SK-N-SH (cell line): ENCODE data around the gene KLC1. TPM values are rescaled to one million over a fixed set of nuclear protein-coding genes. Genes with fewer than 3 reads are reported as not detected.

ENCODE experiments used
- CTCF ChIA-PET: fragments of 300-600, 350-600 bp; formaldehyde crosslinking; extraction: SDS; loops from one replicate; lab custom pipeline; 2021; lab: Yijun Ruan, JAX
- POLR2A ChIA-PET: fragments of 350-600 bp; sonication (Branson Sonifier 250); formaldehyde crosslinking; extraction: SDS; loops from one replicate; lab custom pipeline; 2020; ENCODE audit warnings: antibody characterized with exemption, inconsistent platforms; lab: Yijun Ruan, JAX
- DNase-seq: peaks from one replicate; pipeline ENCODE4 v3.0.0; 2012
- H2AFZ ChIP-seq: fragments of 200-600 bp; sonication (generic); 2 replicates; pipeline ENCODE4 v1.8.1; 2016; ENCODE audit warnings: antibody characterized with exemption, mild to moderate bottlenecking, low read depth
- H3F3A ChIP-seq: fragments of 200-600 bp; sonication (generic); replicated peaks from 2 replicates; pipeline ENCODE3; 2016; ENCODE audit warnings: antibody characterized with exemption, mild to moderate bottlenecking; ENCODE audit not compliant: insufficient read depth
- H3K27ac ChIP-seq, 2 experiments: fragments of 200-500 bp in 1 of 2; fragments of 200-600 bp in 1 of 2; sonication (Bioruptor generic) in 1 of 2; sonication (generic), shearing (Covaris generic) in 1 of 2; 2 replicates each; pipeline versions ENCODE4 v1.5.1 to v1.6.1; 2014 to 2016; ENCODE audit warnings: low read depth in 2 of 2, inconsistent platforms in 1 of 2, low read length in 1 of 2, mild to moderate bottlenecking in 1 of 2, mixed read lengths in 1 of 2
- H3K27me3 ChIP-seq: fragments of 200-600 bp; sonication (generic), shearing (Covaris generic); 2 replicates; pipeline ENCODE4 v1.6.1; 2016; ENCODE audit warnings: mixed run types; ENCODE audit not compliant: insufficient read depth
- H3K36me3 ChIP-seq, 2 experiments: fragments of 200-500 bp in 1 of 2; fragments of 200-600 bp in 1 of 2; sonication (Bioruptor generic) in 1 of 2; sonication (generic) in 1 of 2; replicated peaks in 1 of 2; 2 replicates each; pipeline versions ENCODE3 to v1.5.1; 2014 to 2016; ENCODE audit warnings: low read length in 1 of 2, mild to moderate bottlenecking in 1 of 2; ENCODE audit not compliant: insufficient read depth in 2 of 2, control insufficient read depth in 1 of 2
- H3K4me1 ChIP-seq, 2 experiments: fragments of 200-500 bp in 1 of 2; fragments of 200-600 bp in 1 of 2; sonication (Bioruptor generic) in 1 of 2; sonication (generic), shearing (Covaris generic) in 1 of 2; 2 replicates each; pipeline versions ENCODE4 v1.5.1 to v1.6.1; 2014 to 2016; ENCODE audit warnings: low read depth in 1 of 2, low read length in 1 of 2, mixed run types in 1 of 2; ENCODE audit not compliant: insufficient read depth in 2 of 2, control insufficient read depth in 1 of 2
- H3K4me2 ChIP-seq: fragments of 200-600 bp; sonication (generic), shearing (Covaris generic); 2 replicates; pipeline ENCODE4 v1.6.1; 2017; ENCODE audit warnings: mixed run types
- H3K4me3 ChIP-seq, 2 experiments: fragments of 200-500 bp in 1 of 2; fragments of 200-600 bp in 1 of 2; sonication (Bioruptor generic) in 1 of 2; sonication (generic), shearing (Covaris generic) in 1 of 2; 2 replicates each; pipeline versions ENCODE4 v1.5.1 to v1.8.1; 2014 to 2016; ENCODE audit warnings: low read depth in 2 of 2, inconsistent platforms in 1 of 2, low read length in 1 of 2, mild to moderate bottlenecking in 1 of 2, mixed read lengths in 1 of 2, moderate library complexity in 1 of 2
- H3K79me2 ChIP-seq: fragments of 200-600 bp; sonication (generic); 2 replicates; pipeline ENCODE4 v1.8.1; 2017; ENCODE audit warnings: mild to moderate bottlenecking; ENCODE audit not compliant: insufficient read depth
- H3K9ac ChIP-seq: fragments of 200-600 bp; sonication (generic); 2 replicates; pipeline ENCODE4 v1.6.1; 2017; ENCODE audit warnings: mixed run types
- H3K9me2 ChIP-seq: fragments of 200-600 bp; sonication (generic); 2 replicates; pipeline ENCODE4 v1.6.1; 2017; ENCODE audit warnings: mixed run types
- H3K9me3 ChIP-seq: fragments of 200-600 bp; sonication (generic); 2 replicates; pipeline ENCODE4 v1.6.1; 2017; ENCODE audit warnings: mixed run types, mild to moderate bottlenecking, moderate library complexity
- H4K20me1 ChIP-seq: fragments of 200-600 bp; sonication (generic); 2 replicates; pipeline ENCODE4 v1.6.1; 2017; ENCODE audit warnings: mild to moderate bottlenecking, mixed run types; ENCODE audit not compliant: insufficient read depth
- CHD2 ChIP-seq: fragments of 150-350 bp; IDR thresholded peaks from 2 replicates; pipeline ENCODE4 v1.6.1; 2018; ENCODE audit warnings: low read length; ENCODE audit not compliant: partially characterized antibody
- CTCF ChIP-seq: fragments of 200-600 bp; sonication (generic); IDR thresholded peaks from 2 replicates; pipeline ENCODE4 v1.6.1; 2017; ENCODE audit warnings: antibody characterized with exemption, mild to moderate bottlenecking, moderate library complexity
- ELF1 ChIP-seq: IDR thresholded peaks from 2 replicates; pipeline ENCODE4 v1.4.0; 2012
- JUND ChIP-seq: IDR thresholded peaks from 2 replicates; pipeline ENCODE4 v1.4.0; 2012
- REST ChIP-seq: IDR thresholded peaks from 2 replicates; pipeline ENCODE4 v1.6.1; 2012; ENCODE audit warnings: mild to moderate bottlenecking, low read depth, low read length, moderate library complexity
- TAF1 ChIP-seq: IDR thresholded peaks from 2 replicates; pipeline ENCODE4 v1.6.1; 2012; ENCODE audit warnings: low read depth, mild to moderate bottlenecking, low read length, moderate library complexity, borderline replicate concordance
- ZBTB33 ChIP-seq: IDR thresholded peaks from 2 replicates; pipeline ENCODE4 v1.4.0; 2012; ENCODE audit warnings: low read depth, borderline replicate concordance
- WGBS: methylation state at CpG from one replicate; pipeline ENCODE4 v1.1.6; 2017; ENCODE audit warnings: low lambda C conversion rate; 5-methylcytosine and 5-hydroxymethylcytosine counted together
- polyA plus RNA-seq, 3 experiments: library from polyadenylated mRNA; depleted of rRNA; stranded (reverse); fragments of >200 nt; gene quantifications; 2 replicates each; pipeline ENCODE4 v1.2.3, GENCODE V29; 2012

KLC1 gene
- polyA plus RNA-seq, 1 of the 3 experiments (the other 2 are of a cell fraction): 308 TPM

- POLR2A ChIA-PET: interaction anchor here (0.7 kb wide), 1 partner anchor 12 kb away, joined by 3 read pairs; no protein-coding TSS in a partner anchor
- peaks cover 28 to 72% of the 10 kb centered on the region in 2 experiments for H3K36me3 ChIP-seq
Observed at GRCh38 chr14:103667671-103668070, 38.7 kb downstream of the KLC1 start.

GRCh38 chr14:103668117-103668516, 39.1 kb downstream of the KLC1 start:
- Histone ChIP-seq H3K27ac (no peak overlapping the region), H3K9ac (no peak overlapping the region), H3K9me2 (no peaks in the 10 kb centered on the region), H2AFZ (no peak overlapping the region), H4K20me1 (peaks cover 59% of the 10 kb centered on the region), H3F3A (peaks cover 20% of the 10 kb centered on the region), H3K9me3 (no peaks in the 10 kb centered on the region), H3K4me3 (no peak overlapping the region), H3K79me2 (peaks cover 94% of the 10 kb centered on the region), H3K36me3 (peaks cover 33 to 73% of the 10 kb centered on the region in 2 experiments), H3K27me3 (no peaks in the 10 kb centered on the region), H3K4me1 (0 out of 4 replicates have a peak, but pooled peaks cover 0 to 9% of the 10 kb centered on the region in 2 experiments), H3K4me2 (no peak overlapping the region)
- TF ChIP-seq TAF1 (no peak), REST (no peak), JUND (no peak)
- CTCF ChIA-PET: no interaction called here
- POLR2A ChIA-PET: interaction anchor here (0.7 kb wide), 1 partner anchor 12 kb away, joined by 3 read pairs; no protein-coding TSS in a partner anchor
- 96% methylated on average over 3 of the region's 3 CpGs for WGBS
- DNase-seq: no peak

More at GRCh38 chr14:103667671-103668070, 38.7 kb downstream of the KLC1 start:
- H3K9ac ChIP-seq: no peak overlapping the region
- H3K27me3 ChIP-seq: no peaks in the 10 kb centered on the region
- 87% methylated on average over 4 of the region's 4 CpGs for WGBS
- no peaks in the 10 kb centered on the region for H3K9me2 ChIP-seq
- H3K9me3 ChIP-seq: no peaks in the 10 kb centered on the region
- no peak overlapping the region for H3K27ac ChIP-seq
- H3K4me2 ChIP-seq: no peak overlapping the region
- no peak overlapping the region for H3K4me3 ChIP-seq
- H3K79me2 ChIP-seq: peaks cover 99% of the 10 kb centered on the region
- TF ChIP-seq CHD2: no peak
- TF ChIP-seq ELF1: no peak
- TF ChIP-seq, all 33 proteins: peak for 0
- CTCF ChIA-PET: no interaction called here
- Histone ChIP-seq H3K4me1 (0 out of 4 replicates have a peak, but pooled peaks cover 0 to 9% of the 10 kb centered on the region in 2 experiments), H4K20me1 (peaks cover 63% of the 10 kb centered on the region), H3F3A (peaks cover 23% of the 10 kb centered on the region), H2AFZ (no peak overlapping the region)
- DNase-seq: no peak

- H3K27ac ChIP-seq: no peak overlapping the region
- H3K4me2 ChIP-seq: no peak overlapping the region
- H3K79me2 ChIP-seq: peaks cover 88% of the 10 kb centered on the region
- 96% methylated on average over 2 of the region's 2 CpGs for WGBS
- H3K36me3 ChIP-seq: peaks cover 41 to 82% of the 10 kb centered on the region in 2 experiments
- peaks cover 46% of the 10 kb centered on the region for H4K20me1 ChIP-seq
- peaks cover 11% of the 10 kb centered on the region for H3F3A ChIP-seq
- H3K4me1 ChIP-seq: no peaks in the 10 kb centered on the region
- H3K9ac ChIP-seq: no peak overlapping the region
- DNase-seq: no peak
- H3K4me3 ChIP-seq: no peak overlapping the region
- H3K9me3 ChIP-seq: no peaks in the 10 kb centered on the region
- ChIA-PET POLR2A (no interaction called here), CTCF (interaction anchor here (1.1 to 1.4 kb wide), 2 partner anchors 10 to 151 kb away, joined by 3 to 5 read pairs; no protein-coding TSS in a partner anchor)
- no peaks in the 10 kb centered on the region for H3K27me3 ChIP-seq
- no peak overlapping the region for H2AFZ ChIP-seq
- H3K9me2 ChIP-seq: no peaks in the 10 kb centered on the region
- TF ChIP-seq REST: no peak
- TF ChIP-seq CTCF: no peak
- no peak for TF ChIP-seq ZBTB33
Observed at GRCh38 chr14:103669370-103669769, 40.4 kb downstream of the KLC1 start.
